GM21576 (cell line): Measurements from ENCODE around the gene CHAT.

Experiments used
- ATAC-seq: cut with Tn5 transposase; IDR thresholded peaks from one replicate; pipeline ENCODE4 v1.9.1; 2021; ENCODE audit warnings: mild to moderate bottlenecking, moderate library complexity; ENCODE audit not compliant: unreplicated experiment

Gene CHAT

GRCh38 chr10:49613882-49614241 lies at the start of gene CHAT:
Gene CHAT, plus strand, starts transcription at chr10:49614037. Its CDS starts 153 bp downstream, at chr10:49614190.
- ATAC-seq = no peak

GRCh38 chr10:49564461-49565009 lies 49.3 kb upstream of the CHAT start:
- ATAC-seq = no peak

- ATAC-seq = no peak
Measured at GRCh38 chr10:49567810-49568209, 46.0 kb upstream of the CHAT start.

GRCh38 chr10:49568235-49568634 lies 45.6 kb upstream of the CHAT start:
- peak; percentile 50 for ATAC-seq

GRCh38 chr10:49569031-49569631 lies 44.7 kb upstream of the CHAT start:
- no peak for ATAC-seq

- no peak for ATAC-seq
Measured at GRCh38 chr10:49571388-49571787, 42.4 kb upstream of the CHAT start.

- ATAC-seq = no peak
Measured at GRCh38 chr10:49572594-49573114, 41.2 kb upstream of the CHAT start.

GRCh38 chr10:49575489-49576072 lies 38.3 kb upstream of the CHAT start:
- ATAC-seq = no peak

GRCh38 chr10:49577182-49577925 lies 36.5 kb upstream of the CHAT start:
- no peak for ATAC-seq

GRCh38 chr10:49578392-49578791 lies 35.4 kb upstream of the CHAT start:
- ATAC-seq = no peak

GRCh38 chr10:49579621-49580020 lies 34.2 kb upstream of the CHAT start:
- ATAC-seq = no peak

- ATAC-seq = no peak
Measured at GRCh38 chr10:49585387-49585786, 28.4 kb upstream of the CHAT start.

GRCh38 chr10:49587981-49588380 lies 25.9 kb upstream of the CHAT start:
- ATAC-seq = no peak

GRCh38 chr10:49592726-49593563 lies 20.9 kb upstream of the CHAT start:
- peak; percentile 68 for ATAC-seq

- no peak for ATAC-seq
Measured at GRCh38 chr10:49593564-49593875, 20.3 kb upstream of the CHAT start.

- ATAC-seq = no peak
Measured at GRCh38 chr10:49593998-49594397, 19.8 kb upstream of the CHAT start.

- no peak for ATAC-seq
Measured at GRCh38 chr10:49594594-49594993, 19.2 kb upstream of the CHAT start.

GRCh38 chr10:49595003-49595712 lies 18.7 kb upstream of the CHAT start:
- ATAC-seq = no peak

GRCh38 chr10:49595713-49596492 lies 17.9 kb upstream of the CHAT start:
- ATAC-seq = no peak

- no peak for ATAC-seq
Measured at GRCh38 chr10:49596493-49596809, 17.4 kb upstream of the CHAT start.
